Heart right ventricle (tissue), 16 donors: Measurements from ENCODE around the gene SLCO2A1. TPM values are rescaled to one million over a fixed set of nuclear protein-coding genes. Genes with fewer than 3 reads are reported as not detected.

ENCODE experiments used
- ATAC-seq, 8 donors: fragments of 200-7000 bp; cut with Tn5 transposase; one replicate each; pipeline ENCODE4 v1.9.1; 2020; ENCODE audit warnings: mild to moderate bottlenecking in 8 of 8, moderate library complexity in 8 of 8, moderate number of reproducible peaks in 1 of 8
- DNase-seq, 2 donors: peaks; one replicate each; pipeline ENCODE4 v3.0.0-alpha.2; 2020
- H3K27ac ChIP-seq, 10 donors: fragments of 200-600 bp; sonication (generic) in 2 of 10; one replicate each; pipeline versions ENCODE4 v1.5.0 to v1.8.0; 2020 to 2022; ENCODE audit warnings: mild to moderate bottlenecking in 3 of 10
- H3K27me3 ChIP-seq, 7 donors: fragments of 200-600 bp; one replicate each; pipeline ENCODE4 v1.8.0; 2021 to 2022; ENCODE audit warnings: mild to moderate bottlenecking in 2 of 7
- H3K36me3 ChIP-seq, 9 donors: fragments of 200-600 bp; sonication (generic) in 1 of 9; one replicate each; pipeline versions ENCODE4 v1.5.0 to v1.8.0; 2020 to 2022; ENCODE audit warnings: mild to moderate bottlenecking in 2 of 9
- H3K4me1 ChIP-seq, 9 donors: fragments of 200-600 bp; sonication (generic) in 1 of 9; one replicate each; pipeline versions ENCODE4 v1.5.0 to v1.8.0; 2020 to 2022; ENCODE audit warnings: mild to moderate bottlenecking in 4 of 9
- H3K4me3 ChIP-seq, 10 donors: fragments of 200-600 bp; sonication (generic) in 2 of 10; one replicate each; pipeline versions ENCODE4 v1.5.0 to v1.8.0; 2020 to 2022; ENCODE audit warnings: mild to moderate bottlenecking in 7 of 10, moderate library complexity in 2 of 10
- H3K9me3 ChIP-seq, 11 donors: fragments of 200-600 bp in 10 of 11; sonication (generic) in 2 of 11; one replicate each; pipeline versions ENCODE4 v1.5.0 to v1.8.0; 2013 to 2022; ENCODE audit warnings: mild to moderate bottlenecking in 2 of 11, control low read depth in 1 of 11, moderate library complexity in 1 of 11
- CTCF ChIP-seq, 9 donors: fragments of 200-600 bp; sonication (generic) in 2 of 9; IDR thresholded peaks; one replicate each; pipeline versions ENCODE4 v1.5.0 to v1.8.0; 2021 to 2022; ENCODE audit warnings: antibody characterized with exemption in 9 of 9, mild to moderate bottlenecking in 5 of 9, moderate library complexity in 1 of 9
- WGBS, 2 donors: extraction: QIAGEN DNeasy Blood & Tissue Kit; methylation state at CpG; one replicate each; pipeline ENCODE4 v1.1.7; 2013; ENCODE audit warnings: inconsistent platforms in 1 of 2; 5-methylcytosine and 5-hydroxymethylcytosine counted together
- intact Hi-C, 10 donors: fragments of 100-400 bp; cut with DNase I; formaldehyde crosslinking; loops; one replicate each; pipeline versions ENCODE4 v1.11.1 to v1.14.2; 2022
- polyA plus RNA-seq, 2 donors: library from polyadenylated mRNA; stranded (reverse); fragments of 200-250 nt; gene quantifications; one replicate each; pipeline ENCODE4 v1.2.3, GENCODE V29; 2013
- total RNA-seq, 10 donors: library from RNA; stranded (reverse); fragmentation: NEBNext Ultra II Directional in 3 of 10; extraction: Animal tissue kit (Norgen Biotek cat#: 25700) in 3 of 10; gene quantifications; one replicate each; pipeline versions ENCODE4 v1.2.1 to v1.2.4, GENCODE V29; 2021 to 2023
- donor health status: Arrhythmogenic right ventricular cardiomyopathy.
- donor health status: ischemic (EF 13 %, LVEDD 7.1; RV severe dilation, severe dysfunction).
- donor health status: healthy with polysubstance abuse.
- donor health status: DM: no; HTN: yes; CAD: no.
- donor health status: DM: no; HTN: no; CAD: no.
- donor health status: ischemic (EF 25% LVEDD 6.9; RV normal size, moderate dysfunction).
- donor health status: ischemic (EF 25% LVEDD 5.7; RV mildly dilated, moderate dysfunction).
- donor health status: healthy.
- donor health status: DM: yes; HTN: yes; CAD: no.
- donor health status: Ischemic cardiomyopathy.
- donor health status: ischemic (EF 35%, LVEDD 5.7; RV mildly dilated, moderate dysfunction).
- donor health status: nonischemic (EF 11% LVEDD 7.7; RV severe dilation, severe dysfunction).
- donor health status: DM: yes; HTN: yes; CAD: no.
- donor health status: PGD.
- donor health status: ischemic (EF 29% LVEDD 5.4; RV normal size, mild dysfunction).
- donor health status: nonischemic (EF 23%, LVEDD 6.1; RV moderate dilation, normal function).

The SLCO2A1 gene
- total and polyA plus RNA-seq, 12 donors, result 3.6 to 30.4 (median 10.0) TPM

- Histone ChIP-seq H3K27me3 (no peaks in the 10 kb centered on the region), H3K27ac (no peak overlapping the region), H3K36me3 (peaks cover 0 to 10% (median 0%) of the 10 kb centered on the region in 9 donors), H3K9me3 (peaks cover 0 to 5% (median 0%) of the 10 kb centered on the region in 11 donors), H3K4me3 (no peak overlapping the region), H3K4me1 (peaks cover 0 to 29% (median 16%) of the 10 kb centered on the region in 9 donors)
- 69 to 81% methylated on average over 6 of the region's 6 CpGs for WGBS, 2 donors
- intact Hi-C loops, result no loop called here
- no peak for TF ChIP-seq CTCF (IDR thresholded peaks at IDR 0.05)
- DNase-seq (no peak), ATAC-seq (no peak)
Measured at GRCh38 chr3:133884054-133884886, 145.5 kb downstream of the SLCO2A1 start.

GRCh38 chr3:133883641-133884040 is 146.1 kb downstream of the SLCO2A1 start:
- Histone ChIP-seq H3K9me3 (peaks cover 0 to 11% (median 3%) of the 10 kb centered on the region in 11 donors), H3K4me1 (peaks cover 0 to 29% (median 16%) of the 10 kb centered on the region in 9 donors), H3K27ac (peak overlapping the region in 1 of 10 donors; percentile 6), H3K27me3 (no peaks in the 10 kb centered on the region), H3K36me3 (peaks cover 0 to 10% (median 0%) of the 10 kb centered on the region in 9 donors), H3K4me3 (no peak overlapping the region)
- intact Hi-C loops, result no loop called here
- ATAC-seq (peak in 2 of 8 donors; percentile 12), DNase-seq (no peak)
- TF ChIP-seq CTCF (IDR thresholded peaks at IDR 0.05), result no peak

- Histone ChIP-seq H3K4me3 (no peak overlapping the region), H3K4me1 (peaks cover 0 to 26% (median 16%) of the 10 kb centered on the region in 9 donors), H3K27me3 (no peaks in the 10 kb centered on the region), H3K36me3 (peaks cover 0 to 10% (median 0%) of the 10 kb centered on the region in 9 donors), H3K27ac (peak overlapping the region in 1 of 10 donors; percentile 6), H3K9me3 (peaks cover 0 to 17% (median 8%) of the 10 kb centered on the region in 11 donors)
- intact Hi-C loops, result no loop called here
- DNase-seq (no peak), ATAC-seq (no peak)
- no peak for TF ChIP-seq CTCF (IDR thresholded peaks at IDR 0.05)
- WGBS, 2 donors, result 74 to 87% methylated on average over 3 of the region's 3 CpGs
Measured at GRCh38 chr3:133882986-133883586, 146.6 kb downstream of the SLCO2A1 start.

- intact Hi-C loops, result no loop called here
- ATAC-seq (no peak), DNase-seq (no peak)
- WGBS, 2 donors, result 81 to 85% methylated on average over 5 of the region's 5 CpGs
- H3K4me1 ChIP-seq, result peaks cover 0 to 18% (median 8%) of the 10 kb centered on the region in 9 donors
- H3K4me3 ChIP-seq, result no peak overlapping the region
- no peaks in the 10 kb centered on the region for H3K27me3 ChIP-seq
- TF ChIP-seq CTCF (IDR thresholded peaks at IDR 0.05), result no peak
- no peak overlapping the region for H3K27ac ChIP-seq
- peaks cover 0 to 21% (median 8%) of the 10 kb centered on the region in 11 donors for H3K9me3 ChIP-seq
- peaks cover 0 to 10% (median 0%) of the 10 kb centered on the region in 9 donors for H3K36me3 ChIP-seq
Measured at GRCh38 chr3:133881939-133882825, 147.5 kb downstream of the SLCO2A1 start.
